Breast epithelium (tissue), 3 donors: ENCODE data around the gene MRPL43.

Experiments used
- POLR2AphosphoS5 ChIP-seq, 3 donors: sonication (generic); formaldehyde crosslinking; IDR thresholded peaks; one replicate each; pipeline ENCODE4 v1.6.1; 2017; ENCODE audit warnings: antibody characterized with exemption in 3 of 3
- TF ChIP-seq, protein P1 (sequence below), 3 donors: fragments of 450-650 bp; IDR thresholded peaks; one replicate each; pipeline ENCODE4 v1.5.1; 2016 to 2017; ENCODE audit warnings: antibody characterized with exemption in 3 of 3, mild to moderate bottlenecking in 3 of 3, moderate library complexity in 3 of 3

GRCh38 chr10:100963826-100964225 lies 23.5 kb downstream of the MRPL43 start:
- TF ChIP-seq, protein P1, sequence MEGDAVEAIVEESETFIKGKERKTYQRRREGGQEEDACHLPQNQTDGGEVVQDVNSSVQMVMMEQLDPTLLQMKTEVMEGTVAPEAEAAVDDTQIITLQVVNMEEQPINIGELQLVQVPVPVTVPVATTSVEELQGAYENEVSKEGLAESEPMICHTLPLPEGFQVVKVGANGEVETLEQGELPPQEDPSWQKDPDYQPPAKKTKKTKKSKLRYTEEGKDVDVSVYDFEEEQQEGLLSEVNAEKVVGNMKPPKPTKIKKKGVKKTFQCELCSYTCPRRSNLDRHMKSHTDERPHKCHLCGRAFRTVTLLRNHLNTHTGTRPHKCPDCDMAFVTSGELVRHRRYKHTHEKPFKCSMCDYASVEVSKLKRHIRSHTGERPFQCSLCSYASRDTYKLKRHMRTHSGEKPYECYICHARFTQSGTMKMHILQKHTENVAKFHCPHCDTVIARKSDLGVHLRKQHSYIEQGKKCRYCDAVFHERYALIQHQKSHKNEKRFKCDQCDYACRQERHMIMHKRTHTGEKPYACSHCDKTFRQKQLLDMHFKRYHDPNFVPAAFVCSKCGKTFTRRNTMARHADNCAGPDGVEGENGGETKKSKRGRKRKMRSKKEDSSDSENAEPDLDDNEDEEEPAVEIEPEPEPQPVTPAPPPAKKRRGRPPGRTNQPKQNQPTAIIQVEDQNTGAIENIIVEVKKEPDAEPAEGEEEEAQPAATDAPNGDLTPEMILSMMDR (IDR thresholded peaks at IDR 0.05): no peak
- no peak for TF ChIP-seq POLR2AphosphoS5 (IDR thresholded peaks at IDR 0.05)
